GM12878 (cell line): Measurements from ENCODE around the gene AMY2B.

Experiments
- EGR1 ChIP-seq, 2 experiments: IDR thresholded peaks; 1 replicate in 1 of 2; 2 replicates in 1 of 2; pipeline ENCODE4 v1.6.1; 2011 to 2012; ENCODE audit warnings: low read depth in 2 of 2, low read length in 2 of 2, borderline replicate concordance in 1 of 2, mild to moderate bottlenecking in 1 of 2, moderate library complexity in 1 of 2
- HCFC1 ChIP-seq: fragments of 150-350 bp; IDR thresholded peaks from 2 replicates; pipeline ENCODE4 v1.6.1; 2014; ENCODE audit warnings: low read length
- RAD21 ChIP-seq: IDR thresholded peaks from 2 replicates; pipeline ENCODE4 v1.6.1; 2011; ENCODE audit warnings: mild to moderate bottlenecking, low read depth, low read length, moderate library complexity; ENCODE audit not compliant: insufficient read depth
- USF1 ChIP-seq: IDR thresholded peaks from 2 replicates; pipeline ENCODE4 v1.6.1; 2011; ENCODE audit warnings: borderline replicate concordance, low read depth, mild to moderate bottlenecking, moderate library complexity, mixed read lengths, low read length; ENCODE audit not compliant: insufficient read depth; ENCODE audit errors: extremely low read length

GRCh38 chr1:103563056-103563455, 8.3 kb upstream of the AMY2B start:
- TF ChIP-seq HCFC1 (no peak), EGR1 (IDR thresholded peaks at IDR 0.05; ENCODE audit: borderline replicate concordance in 1 of 2, low read depth in 2 of 2, low read length in 2 of 2) (no peak), USF1 (no peak), RAD21 (no peak)
